Measurements from ENCODE around the gene CTF1.

Gene CTF1

DNA sequence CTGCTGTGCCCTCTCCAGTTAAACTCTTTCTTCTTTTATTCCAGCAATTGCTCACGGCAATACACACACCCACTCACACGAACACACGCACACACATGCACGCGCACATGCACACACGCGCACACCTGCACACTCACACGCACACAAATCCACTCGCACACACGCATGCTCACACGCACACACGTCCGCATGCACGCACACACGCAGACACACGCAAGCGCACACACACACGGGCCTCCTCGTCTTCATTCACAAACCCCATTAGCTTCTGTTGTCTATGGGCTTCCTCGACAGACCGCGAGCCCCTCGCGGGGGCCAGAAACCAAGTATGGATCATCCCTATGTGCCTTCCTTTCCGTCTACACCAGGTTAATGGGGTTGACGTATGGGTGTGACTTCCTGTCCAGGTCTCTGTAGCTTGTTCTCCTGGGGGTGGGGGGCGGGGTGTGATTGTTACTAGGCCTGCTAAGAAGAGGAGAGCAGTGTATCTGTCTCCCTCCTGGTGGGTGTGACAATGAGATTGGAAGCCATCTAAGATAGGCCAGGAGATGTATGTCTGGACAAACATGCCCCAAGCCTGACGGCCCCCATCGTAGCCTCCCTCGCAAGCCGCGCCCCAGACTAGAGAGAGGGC, 670 bp upstream of the CTF1 start:
- H3K4me3 ChIP-seq (ENCODE audit: low read length): peak overlapping the region; percentile 79
- TF ChIP-seq, protein P1, sequence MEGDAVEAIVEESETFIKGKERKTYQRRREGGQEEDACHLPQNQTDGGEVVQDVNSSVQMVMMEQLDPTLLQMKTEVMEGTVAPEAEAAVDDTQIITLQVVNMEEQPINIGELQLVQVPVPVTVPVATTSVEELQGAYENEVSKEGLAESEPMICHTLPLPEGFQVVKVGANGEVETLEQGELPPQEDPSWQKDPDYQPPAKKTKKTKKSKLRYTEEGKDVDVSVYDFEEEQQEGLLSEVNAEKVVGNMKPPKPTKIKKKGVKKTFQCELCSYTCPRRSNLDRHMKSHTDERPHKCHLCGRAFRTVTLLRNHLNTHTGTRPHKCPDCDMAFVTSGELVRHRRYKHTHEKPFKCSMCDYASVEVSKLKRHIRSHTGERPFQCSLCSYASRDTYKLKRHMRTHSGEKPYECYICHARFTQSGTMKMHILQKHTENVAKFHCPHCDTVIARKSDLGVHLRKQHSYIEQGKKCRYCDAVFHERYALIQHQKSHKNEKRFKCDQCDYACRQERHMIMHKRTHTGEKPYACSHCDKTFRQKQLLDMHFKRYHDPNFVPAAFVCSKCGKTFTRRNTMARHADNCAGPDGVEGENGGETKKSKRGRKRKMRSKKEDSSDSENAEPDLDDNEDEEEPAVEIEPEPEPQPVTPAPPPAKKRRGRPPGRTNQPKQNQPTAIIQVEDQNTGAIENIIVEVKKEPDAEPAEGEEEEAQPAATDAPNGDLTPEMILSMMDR (conservative IDR thresholded peaks at IDR 0.05; ENCODE audit: low read length): no peak
- DNase-seq (ENCODE audit: low read depth): no peak

GRCh38 chr16:30896889-30897733, 697 bp downstream of the CTF1 start:
- peak; percentile 90 for DNase-seq (ENCODE audit: low read depth)
- TF ChIP-seq, protein P1 (conservative IDR thresholded peaks at IDR 0.05; ENCODE audit: low read length): no peak

GRCh38 chr16:30899794-30900193, 3.4 kb downstream of the CTF1 start:
- no peak overlapping the region for H3K4me3 ChIP-seq (ENCODE audit: low read length)
- TF ChIP-seq, protein P1 (conservative IDR thresholded peaks at IDR 0.05; ENCODE audit: low read length): no peak
- DNase-seq (ENCODE audit: low read depth): no peak

More at GRCh38 chr16:30896889-30897733, 697 bp downstream of the CTF1 start:
- H3K4me3 ChIP-seq (ENCODE audit: low read length): peak overlapping the region; percentile 79

- no peak for DNase-seq (ENCODE audit: low read depth)
- TF ChIP-seq, protein P1 (conservative IDR thresholded peaks at IDR 0.05; ENCODE audit: low read length): no peak
- H3K4me3 ChIP-seq (ENCODE audit: low read length): no peak overlapping the region
Observed at GRCh38 chr16:30900588-30900987, 4.2 kb downstream of the CTF1 start.

DNA sequence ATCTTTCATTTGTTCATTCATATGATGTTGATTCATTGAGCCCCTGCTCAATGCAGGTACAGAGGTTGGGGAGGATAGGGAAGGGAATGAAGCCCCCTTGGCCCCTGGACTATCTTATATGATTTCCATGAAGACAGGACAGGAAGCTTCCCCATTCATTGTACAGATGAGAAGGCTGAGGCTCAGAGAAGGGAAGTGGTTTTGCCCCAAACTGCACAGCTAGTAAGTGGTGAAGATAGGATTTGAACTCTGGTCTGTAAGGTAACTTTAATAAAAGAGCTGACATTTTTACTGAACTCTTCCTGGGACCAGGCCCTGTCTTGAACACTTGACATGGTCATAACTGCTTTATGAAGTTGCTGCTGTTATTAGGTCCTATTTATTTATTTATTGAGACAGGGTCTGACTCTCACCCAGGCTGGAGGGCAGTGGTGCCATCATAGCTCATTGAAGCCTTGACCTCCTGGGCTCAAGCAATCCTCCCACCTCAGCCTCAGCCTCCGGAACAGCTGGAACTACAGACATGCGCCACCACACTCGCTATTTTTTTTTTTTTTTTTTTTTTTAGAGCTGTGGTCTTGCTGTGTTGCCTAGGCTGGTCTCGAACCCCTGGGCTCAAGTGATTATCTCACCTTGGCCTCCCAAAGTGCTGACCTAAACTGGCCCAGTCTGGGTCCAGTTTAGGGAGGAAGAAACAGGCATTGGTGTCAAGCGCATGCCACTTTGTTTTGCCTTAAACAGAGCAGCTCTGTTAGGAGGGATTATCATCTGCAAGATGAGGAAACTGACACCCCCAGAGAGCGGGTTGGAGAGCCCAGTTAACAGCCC, 5.0 kb downstream of the CTF1 start:
- no peak for DNase-seq (ENCODE audit: low read depth)
- TF ChIP-seq, protein P1 (conservative IDR thresholded peaks at IDR 0.05; ENCODE audit: low read length): no peak; the same call in 1 of the 2 replicates
- H3K4me3 ChIP-seq (ENCODE audit: low read length): peak overlapping the region; percentile 43

DNA sequence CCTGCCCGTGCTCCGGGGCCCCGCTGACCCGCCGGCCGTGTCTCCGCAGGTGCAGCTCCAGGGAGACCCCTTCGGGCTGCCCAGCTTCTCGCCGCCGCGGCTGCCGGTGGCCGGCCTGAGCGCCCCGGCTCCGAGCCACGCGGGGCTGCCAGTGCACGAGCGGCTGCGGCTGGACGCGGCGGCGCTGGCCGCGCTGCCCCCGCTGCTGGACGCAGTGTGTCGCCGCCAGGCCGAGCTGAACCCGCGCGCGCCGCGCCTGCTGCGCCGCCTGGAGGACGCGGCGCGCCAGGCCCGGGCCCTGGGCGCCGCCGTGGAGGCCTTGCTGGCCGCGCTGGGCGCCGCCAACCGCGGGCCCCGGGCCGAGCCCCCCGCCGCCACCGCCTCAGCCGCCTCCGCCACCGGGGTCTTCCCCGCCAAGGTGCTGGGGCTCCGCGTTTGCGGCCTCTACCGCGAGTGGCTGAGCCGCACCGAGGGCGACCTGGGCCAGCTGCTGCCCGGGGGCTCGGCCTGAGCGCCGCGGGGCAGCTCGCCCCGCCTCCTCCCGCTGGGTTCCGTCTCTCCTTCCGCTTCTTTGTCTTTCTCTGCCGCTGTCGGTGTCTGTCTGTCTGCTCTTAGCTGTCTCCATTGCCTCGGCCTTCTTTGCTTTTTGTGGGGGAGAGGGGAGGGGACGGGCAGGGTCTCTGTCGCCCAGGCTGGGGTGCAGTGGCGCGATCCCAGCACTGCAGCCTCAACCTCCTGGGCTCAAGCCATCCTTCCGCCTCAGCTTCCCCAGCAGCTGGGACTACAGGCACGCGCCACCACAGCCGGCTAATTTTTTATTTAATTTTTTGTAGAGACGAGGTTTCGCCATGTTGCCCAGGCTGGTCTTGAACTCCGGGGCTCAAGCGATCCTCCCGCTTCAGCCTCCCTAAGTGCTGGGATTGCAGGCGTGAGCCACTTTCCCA, 5.9 kb downstream of the CTF1 start:
- H3K4me3 ChIP-seq (ENCODE audit: low read length): peak overlapping the region; percentile 48
- peak; percentile 60 for DNase-seq (ENCODE audit: low read depth)
- TF ChIP-seq, protein P1 (conservative IDR thresholded peaks at IDR 0.05; ENCODE audit: low read length): peak; percentile 3; the same call in 1 of the 2 replicates
